Spinal cord (tissue), 10 donors: ENCODE measurements around the gene TMC1. TPM values are rescaled to one million over a fixed set of nuclear protein-coding genes. Genes with fewer than 3 reads are reported as not detected.

Experiments
- DNase-seq, 6 donors: peaks; one replicate each; pipeline versions ENCODE4 v3.0.0 to v3.0.0-alpha.2; 2013 to 2015; ENCODE audit warnings: low spot score in 6 of 6, low read depth in 4 of 6
- H3K27ac ChIP-seq: one replicate; pipeline ENCODE4 v1.5.1; 2013; ENCODE audit warnings: low read depth, low read length, control low read depth
- H3K27me3 ChIP-seq: one replicate; pipeline ENCODE4 v1.6.1; 2013; ENCODE audit warnings: low read length; ENCODE audit not compliant: control insufficient read depth, insufficient read depth
- H3K36me3 ChIP-seq: one replicate; pipeline ENCODE4 v1.6.1; 2013; ENCODE audit warnings: low read length; ENCODE audit not compliant: control insufficient read depth, insufficient read depth
- H3K4me1 ChIP-seq: one replicate; pipeline ENCODE4 v1.6.1; 2013; ENCODE audit warnings: low read length; ENCODE audit not compliant: control insufficient read depth, insufficient read depth
- H3K4me3 ChIP-seq: one replicate; pipeline ENCODE4 v1.5.1; 2013; ENCODE audit warnings: low read depth, low read length, control low read depth
- H3K9me3 ChIP-seq: one replicate; pipeline ENCODE4 v1.6.1; 2013; ENCODE audit warnings: low read length; ENCODE audit not compliant: control insufficient read depth, insufficient read depth
- WGBS: methylation state at CpG from one replicate; pipeline ENCODE4 v1.1.5; 2013; ENCODE audit warnings: missing lambda C conversion rate; ENCODE audit not compliant: insufficient coverage; 5-methylcytosine and 5-hydroxymethylcytosine counted together
- polyA plus RNA-seq, 2 donors: library from polyadenylated mRNA; unstranded; fragments of 120-200 nt; gene quantifications; one replicate each; pipeline ENCODE4 v1.2.1, GENCODE V29; 2013; ENCODE audit not compliant: insufficient read length in 2 of 2
- total RNA-seq, 2 donors: library from RNA; depleted of rRNA in 1 of 2; stranded (reverse); fragments of 120-200 nt in 1 of 2; fragments of >200 nt in 1 of 2; gene quantifications; one replicate each; pipeline versions ENCODE4 v1.2.3 to v1.2.4, GENCODE V29; 2013 to 2014
- donor health status: healthy.

Gene TMC1
- total and polyA plus RNA-seq, 4 donors, result 0.39 to 2.0 (median 1.1) TPM

GRCh38 chr9:72623156-72623555 is 101.7 kb downstream of the TMC1 start:
- Histone ChIP-seq H3K36me3 (no peaks in the 10 kb centered on the region), H3K27ac (no peak overlapping the region), H3K4me1 (peaks cover 4% of the 10 kb centered on the region), H3K27me3 (no peaks in the 10 kb centered on the region), H3K4me3 (no peak overlapping the region), H3K9me3 (no peaks in the 10 kb centered on the region)
- no peak for DNase-seq
- no CpG with 5 or more reads among the region's 2 CpGs for WGBS

- no peak overlapping the region for H3K27ac ChIP-seq
- H3K36me3 ChIP-seq, result no peaks in the 10 kb centered on the region
- H3K4me3 ChIP-seq, result no peak overlapping the region
- DNase-seq, result peak in 3 of 6 donors; percentile 23 to 50 (median 47)
- H3K4me1 ChIP-seq, result peaks cover 4% of the 10 kb centered on the region
- no peaks in the 10 kb centered on the region for H3K9me3 ChIP-seq
- 37% methylated on average over 2 of the region's 2 CpGs for WGBS
- no peaks in the 10 kb centered on the region for H3K27me3 ChIP-seq
Measured at GRCh38 chr9:72627147-72627546, 105.7 kb downstream of the TMC1 start.

GRCh38 chr9:72627956-72628540 is 106.6 kb downstream of the TMC1 start:
- H3K4me1 ChIP-seq, result peaks cover 4% of the 10 kb centered on the region
- DNase-seq, result no peak
- H3K27me3 ChIP-seq, result no peaks in the 10 kb centered on the region
- WGBS, result 73% methylated on average over 6 of the region's 7 CpGs
- H3K36me3 ChIP-seq, result no peaks in the 10 kb centered on the region
- no peak overlapping the region for H3K27ac ChIP-seq
- no peaks in the 10 kb centered on the region for H3K9me3 ChIP-seq
- H3K4me3 ChIP-seq, result no peak overlapping the region

- Histone ChIP-seq H3K4me1 (no peaks in the 10 kb centered on the region), H3K27me3 (no peaks in the 10 kb centered on the region), H3K4me3 (no peak overlapping the region), H3K9me3 (peaks cover 2% of the 10 kb centered on the region), H3K27ac (no peak overlapping the region), H3K36me3 (no peaks in the 10 kb centered on the region)
- WGBS, result 92% methylated on average over 2 of the region's 5 CpGs
- no peak for DNase-seq
Measured at GRCh38 chr9:72633966-72634365, 112.6 kb downstream of the TMC1 start.

GRCh38 chr9:72635197-72635596 is 113.8 kb downstream of the TMC1 start:
- H3K4me1 ChIP-seq, result no peaks in the 10 kb centered on the region
- WGBS, result no CpG with 5 or more reads among the region's 1 CpG
- H3K9me3 ChIP-seq, result peaks cover 2% of the 10 kb centered on the region
- no peak overlapping the region for H3K27ac ChIP-seq
- DNase-seq, result no peak
- no peaks in the 10 kb centered on the region for H3K36me3 ChIP-seq
- no peak overlapping the region for H3K4me3 ChIP-seq
- no peaks in the 10 kb centered on the region for H3K27me3 ChIP-seq

GRCh38 chr9:72636621-72637020 is 115.2 kb downstream of the TMC1 start:
- whole genome bisulfite sequencing, result no CpG with 5 or more reads among the region's 3 CpGs
- no peaks in the 10 kb centered on the region for H3K4me1 ChIP-seq
- no peak overlapping the region for H3K27ac ChIP-seq
- H3K27me3 ChIP-seq, result no peaks in the 10 kb centered on the region
- DNase-seq, result no peak
- peaks cover 2% of the 10 kb centered on the region for H3K9me3 ChIP-seq
- H3K36me3 ChIP-seq, result no peaks in the 10 kb centered on the region
- no peak overlapping the region for H3K4me3 ChIP-seq

- DNase-seq, result no peak
- Histone ChIP-seq H3K4me3 (no peak overlapping the region), H3K27me3 (no peaks in the 10 kb centered on the region), H3K4me1 (no peaks in the 10 kb centered on the region), H3K27ac (no peak overlapping the region), H3K9me3 (no peaks in the 10 kb centered on the region), H3K36me3 (no peaks in the 10 kb centered on the region)
Measured at GRCh38 chr9:72643651-72644050, 122.2 kb downstream of the TMC1 start.

GRCh38 chr9:72646061-72646460 is 124.7 kb downstream of the TMC1 start:
- Histone ChIP-seq H3K36me3 (no peaks in the 10 kb centered on the region), H3K4me1 (no peaks in the 10 kb centered on the region), H3K4me3 (no peak overlapping the region), H3K27me3 (no peaks in the 10 kb centered on the region), H3K9me3 (no peaks in the 10 kb centered on the region), H3K27ac (no peak overlapping the region)
- WGBS, result no CpG with 5 or more reads among the region's 1 CpG
- no peak for DNase-seq

- no peaks in the 10 kb centered on the region for H3K4me1 ChIP-seq
- no peak overlapping the region for H3K4me3 ChIP-seq
- H3K27ac ChIP-seq, result no peak overlapping the region
- H3K9me3 ChIP-seq, result no peaks in the 10 kb centered on the region
- DNase-seq, result no peak
- 35% methylated on average over 3 of the region's 5 CpGs for WGBS
- no peaks in the 10 kb centered on the region for H3K36me3 ChIP-seq
- no peaks in the 10 kb centered on the region for H3K27me3 ChIP-seq
Measured at GRCh38 chr9:72648324-72649126, 127.1 kb downstream of the TMC1 start.

GRCh38 chr9:72649127-72649442 is 127.7 kb downstream of the TMC1 start:
- H3K27ac ChIP-seq, result no peak overlapping the region
- H3K36me3 ChIP-seq, result no peaks in the 10 kb centered on the region
- no peak overlapping the region for H3K4me3 ChIP-seq
- no peaks in the 10 kb centered on the region for H3K9me3 ChIP-seq
- peak in 2 of 6 donors; percentile 14 to 29 for DNase-seq
- no peaks in the 10 kb centered on the region for H3K27me3 ChIP-seq
- WGBS, result 20% methylated on average over 1 of the region's 1 CpG
- H3K4me1 ChIP-seq, result no peaks in the 10 kb centered on the region
